Testis (tissue), 2 donors: Measurements from ENCODE around the gene PLCL1.

ENCODE experiments used
- POLR2A ChIP-seq: fragments of 450-650 bp; IDR thresholded peaks from one replicate; pipeline ENCODE4 v1.6.1; 2017; ENCODE audit warnings: antibody characterized with exemption, mild to moderate bottlenecking, moderate library complexity
- TF ChIP-seq, protein P1 (sequence below), 3 experiments: fragments of 450-650 bp in 2 of 3; fragments of 200-600 bp in 1 of 3; sonication (generic) in 1 of 3; IDR thresholded peaks; one replicate each; pipeline ENCODE4 v1.5.1; 2016 to 2019; ENCODE audit warnings: antibody characterized with exemption in 3 of 3, mild to moderate bottlenecking in 2 of 3, moderate library complexity in 1 of 3

DNA sequence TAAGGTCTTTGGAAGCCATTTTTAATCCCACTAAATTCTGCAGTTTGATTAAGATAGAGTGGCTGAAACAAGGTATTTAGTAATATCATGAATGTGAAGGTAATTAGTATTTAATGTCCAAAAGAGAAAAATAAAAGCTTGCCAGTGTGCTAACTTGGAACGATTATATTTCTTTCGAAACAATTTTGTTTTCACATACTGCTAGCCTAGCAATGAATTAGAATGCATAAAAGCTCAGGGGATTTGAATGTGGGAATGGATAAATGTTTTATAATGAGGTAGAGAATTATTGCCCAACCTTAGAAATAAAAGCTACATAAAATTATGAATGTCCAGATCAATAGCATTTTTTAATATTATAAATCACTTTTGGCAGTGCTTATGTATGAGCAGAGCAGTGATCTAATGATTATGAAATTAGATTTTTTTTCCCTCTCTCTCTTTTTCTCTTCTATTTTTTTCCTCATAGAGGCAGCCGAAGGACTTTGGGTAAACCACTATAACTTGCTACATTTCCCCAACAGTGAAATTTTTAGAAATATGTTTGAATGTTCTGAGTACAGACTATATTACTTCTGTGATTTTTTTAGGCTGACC, 75.5 kb downstream of the PLCL1 start:
- TF ChIP-seq, protein P1, sequence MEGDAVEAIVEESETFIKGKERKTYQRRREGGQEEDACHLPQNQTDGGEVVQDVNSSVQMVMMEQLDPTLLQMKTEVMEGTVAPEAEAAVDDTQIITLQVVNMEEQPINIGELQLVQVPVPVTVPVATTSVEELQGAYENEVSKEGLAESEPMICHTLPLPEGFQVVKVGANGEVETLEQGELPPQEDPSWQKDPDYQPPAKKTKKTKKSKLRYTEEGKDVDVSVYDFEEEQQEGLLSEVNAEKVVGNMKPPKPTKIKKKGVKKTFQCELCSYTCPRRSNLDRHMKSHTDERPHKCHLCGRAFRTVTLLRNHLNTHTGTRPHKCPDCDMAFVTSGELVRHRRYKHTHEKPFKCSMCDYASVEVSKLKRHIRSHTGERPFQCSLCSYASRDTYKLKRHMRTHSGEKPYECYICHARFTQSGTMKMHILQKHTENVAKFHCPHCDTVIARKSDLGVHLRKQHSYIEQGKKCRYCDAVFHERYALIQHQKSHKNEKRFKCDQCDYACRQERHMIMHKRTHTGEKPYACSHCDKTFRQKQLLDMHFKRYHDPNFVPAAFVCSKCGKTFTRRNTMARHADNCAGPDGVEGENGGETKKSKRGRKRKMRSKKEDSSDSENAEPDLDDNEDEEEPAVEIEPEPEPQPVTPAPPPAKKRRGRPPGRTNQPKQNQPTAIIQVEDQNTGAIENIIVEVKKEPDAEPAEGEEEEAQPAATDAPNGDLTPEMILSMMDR (IDR thresholded peaks at IDR 0.05): no peak
- TF ChIP-seq POLR2A: no peak
